Uterus (tissue), 2 donors: Measurements from ENCODE around the gene ISG15.

Source experiments
- CTCF ChIP-seq, 4 experiments: fragments of 200-600 bp in 2 of 4; fragments of 450-650 bp in 2 of 4; sonication (generic) in 2 of 4; IDR thresholded peaks; one replicate each; pipeline ENCODE4 v1.5.1; 2016 to 2019; ENCODE audit warnings: antibody characterized with exemption in 4 of 4, mild to moderate bottlenecking in 2 of 4, moderate library complexity in 1 of 4
- POLR2A ChIP-seq, 2 donors: fragments of 450-650 bp; IDR thresholded peaks; one replicate each; pipeline ENCODE4 v1.6.1; 2016; ENCODE audit warnings: antibody characterized with exemption in 2 of 2, mild to moderate bottlenecking in 1 of 2, moderate library complexity in 1 of 2

DNA sequence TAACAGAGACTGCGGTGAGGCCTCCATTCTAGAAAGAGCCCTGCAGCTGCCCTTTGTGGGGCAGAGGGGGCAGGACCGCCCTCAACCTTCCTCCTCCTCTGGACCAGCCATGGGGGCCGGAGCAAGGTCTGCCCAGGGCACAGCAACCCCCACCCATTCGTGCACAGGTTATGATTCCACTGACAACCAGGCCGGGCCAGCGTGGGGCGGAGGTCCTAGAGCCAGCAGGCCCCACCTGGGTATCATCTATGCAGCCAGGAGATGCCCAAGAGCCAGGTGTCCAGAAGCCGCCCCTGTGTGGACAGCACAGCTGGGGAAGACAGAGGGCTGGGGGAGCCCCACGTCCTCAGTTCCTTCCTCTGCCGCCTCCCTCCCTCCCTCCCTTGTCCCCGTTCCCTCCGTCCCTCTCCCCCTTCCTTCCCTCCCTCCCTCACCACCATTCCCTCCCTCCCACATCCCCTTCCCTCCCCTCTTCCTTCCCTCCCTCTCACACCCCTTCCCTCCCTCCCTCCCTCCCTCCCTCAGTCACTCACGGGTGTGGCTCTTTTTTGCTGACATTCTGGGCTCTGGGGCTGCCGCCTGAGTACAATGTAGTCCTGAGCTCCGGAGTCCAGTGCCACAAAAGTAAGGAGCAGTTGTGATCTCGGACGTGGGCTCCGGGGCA lies 48.5 kb downstream of the ISG15 start:
- TF ChIP-seq POLR2A (IDR thresholded peaks at IDR 0.05) (no peak), CTCF (IDR thresholded peaks at IDR 0.05) (no peak)
